Kidney (tissue), 14 donors: ENCODE measurements around the gene RERE. TPM values are rescaled to one million over a fixed set of nuclear protein-coding genes. Genes with fewer than 3 reads are reported as not detected.

Experiments used
- DNase-seq, 5 donors: peaks; one replicate each; pipeline ENCODE4 v3.0.0-alpha.2; 2013 to 2020
- FAIRE-seq: peaks from 2 replicates; lab custom pipeline; 2012; peaks lifted over from hg19 to GRCh38; lab: Jason Lieb, UNC
- H3K27ac ChIP-seq, 2 donors: one replicate each; pipeline ENCODE4 v1.7.0; 2013; ENCODE audit warnings: low read depth in 2 of 2, low read length in 2 of 2, inconsistent platforms in 1 of 2
- H3K27me3 ChIP-seq: one replicate; pipeline ENCODE4 v1.7.1; 2013; ENCODE audit warnings: low read length, inconsistent platforms; ENCODE audit not compliant: control insufficient read depth, insufficient read depth
- H3K36me3 ChIP-seq, 3 donors: one replicate each; pipeline versions ENCODE4 v1.7.0 to v1.7.1; 2013; ENCODE audit warnings: low read length in 3 of 3, control low read depth in 1 of 3, inconsistent platforms in 1 of 3; ENCODE audit not compliant: insufficient read depth in 3 of 3, control insufficient read depth in 2 of 3
- H3K4me1 ChIP-seq, 3 donors: one replicate each; pipeline versions ENCODE4 v1.7.0 to v1.7.1; 2013; ENCODE audit warnings: low read length in 3 of 3, inconsistent platforms in 1 of 3, low read depth in 1 of 3; ENCODE audit not compliant: control insufficient read depth in 2 of 3, insufficient read depth in 2 of 3
- H3K4me3 ChIP-seq, 3 donors: one replicate each; pipeline versions ENCODE4 v1.7.0 to v1.8.1; 2013; ENCODE audit warnings: low read length in 3 of 3, control low read depth in 1 of 3, inconsistent platforms in 1 of 3
- H3K9ac ChIP-seq, 3 donors: one replicate each; pipeline versions ENCODE4 v1.7.0 to v1.7.1; 2013; ENCODE audit warnings: low read length in 3 of 3, control low read depth in 1 of 3, inconsistent platforms in 1 of 3
- H3K9me3 ChIP-seq, 3 donors: one replicate each; pipeline versions ENCODE4 v1.7.0 to v1.7.1; 2013; ENCODE audit warnings: low read length in 3 of 3, control low read depth in 1 of 3, inconsistent platforms in 1 of 3; ENCODE audit not compliant: control insufficient read depth in 2 of 3, insufficient read depth in 1 of 3
- CTCF ChIP-seq: IDR thresholded peaks from 3 replicates; pipeline ENCODE4 v1.5.1; 2012; ENCODE audit warnings: mild to moderate bottlenecking, moderate library complexity, borderline replicate concordance; ENCODE audit not compliant: insufficient read depth; ENCODE audit errors: extremely low read depth
- intact Hi-C: fragments of 100-400 bp; cut with DNase I; formaldehyde crosslinking; loops from one replicate; pipeline ENCODE4 v1.11.1; 2022
- polyA plus RNA-seq: library from polyadenylated mRNA; stranded (reverse); fragments of 350-450 nt; fragmentation: Illumina TruSeq; extraction: RNeasy Lipid Tissue Mini Kit (QIAGEN cat#74804); gene quantifications from one replicate; pipeline ENCODE4 v1.2.3, GENCODE V29; 2014; ENCODE audit warnings: low read depth, low replicate concordance; ENCODE audit not compliant: insufficient read depth
- total RNA-seq: library from RNA; stranded (reverse); fragmentation: NEBNext Ultra II Directional; extraction: Animal tissue kit (Norgen Biotek cat#: 25700); gene quantifications from one replicate; pipeline ENCODE4 v1.2.1, GENCODE V29; 2021
- donor health status: control.
- donor health status: control.
- donor health status: control.
- donor health status: control.
- donor health status: control.
- donor health status: DM: yes; HTN: yes; CAD: no.
- donor health status: Normal renal cell carcinoma (clear cell type).

RERE gene
- total and polyA plus RNA-seq, 2 donors from 2014 or later = 37.2 to 176 TPM

- H3K9me3 ChIP-seq = no peaks in the 10 kb centered on the region
- H3K36me3 ChIP-seq = no peaks in the 10 kb centered on the region
- intact Hi-C loops = no loop called here
- TF ChIP-seq CTCF = peak; percentile 26
- no peak overlapping the region for H3K9ac ChIP-seq
- no peak for FAIRE-seq
- no peak overlapping the region for H3K4me3 ChIP-seq
- H3K27me3 ChIP-seq = no peaks in the 10 kb centered on the region
- H3K27ac ChIP-seq = no peak overlapping the region
- peak in 3 of 5 donors; percentile 28 to 81 (median 73) for DNase-seq
- H3K4me1 ChIP-seq = peaks cover 9 to 23% (median 10%) of the 10 kb centered on the region in 3 donors
These were observed 2.6 kb downstream of the RERE start for GRCh38 chr1:8814865-8815264.

- FAIRE-seq (no peak), DNase-seq (no peak)
- TF ChIP-seq CTCF = no peak
- intact Hi-C loops = no loop called here
- peak overlapping the region in 1 of 3 donors; percentile 4 for H3K9ac ChIP-seq
- H3K27ac ChIP-seq = no peak overlapping the region
- no peak overlapping the region for H3K4me3 ChIP-seq
- H3K27me3 ChIP-seq = no peaks in the 10 kb centered on the region
- no peaks in the 10 kb centered on the region for H3K9me3 ChIP-seq
- no peaks in the 10 kb centered on the region for H3K36me3 ChIP-seq
- H3K4me1 ChIP-seq = peaks cover 9 to 23% (median 10%) of the 10 kb centered on the region in 3 donors
These were observed 3.4 kb downstream of the RERE start for GRCh38 chr1:8813991-8814390.

GRCh38 chr1:8813016-8813763, 4.2 kb downstream of the RERE start:
- Histone ChIP-seq H3K9ac (no peak overlapping the region), H3K27ac (no peak overlapping the region), H3K4me1 (peaks cover 6 to 19% (median 6%) of the 10 kb centered on the region in 3 donors), H3K9me3 (no peaks in the 10 kb centered on the region), H3K4me3 (no peak overlapping the region), H3K36me3 (no peaks in the 10 kb centered on the region), H3K27me3 (no peaks in the 10 kb centered on the region)
- no peak for TF ChIP-seq CTCF
- intact Hi-C loops = no loop called here
- FAIRE-seq (no peak), DNase-seq (no peak)
